NCI-H1436 (cell line): Measurements from ENCODE around the gene CD37.

Experiments
- DNase-seq: peaks from one replicate; lab custom pipeline; 2025; lab: John Stamatoyannopoulos, UW

Gene CD37

DNA sequence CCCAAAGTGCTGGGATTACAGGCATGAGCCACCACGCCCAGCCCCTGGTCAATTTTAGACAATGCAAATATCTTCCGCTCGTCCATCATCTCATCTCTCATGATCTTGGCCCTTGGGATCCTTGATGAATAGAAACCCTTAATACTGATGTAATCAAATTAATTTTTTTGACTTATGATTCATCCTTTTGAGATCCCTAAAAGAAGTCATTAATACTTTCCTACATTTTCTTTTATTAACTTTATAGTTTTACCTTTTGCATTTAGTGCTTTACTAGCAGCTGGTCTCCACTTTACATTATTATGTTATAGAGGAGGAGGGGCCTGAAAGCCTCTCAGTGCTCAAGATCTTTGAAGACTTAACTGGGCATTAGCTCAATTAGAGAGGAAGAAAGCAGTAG is 45.2 kb downstream of the CD37 start:
- DNase-seq, result no peak

DNA sequence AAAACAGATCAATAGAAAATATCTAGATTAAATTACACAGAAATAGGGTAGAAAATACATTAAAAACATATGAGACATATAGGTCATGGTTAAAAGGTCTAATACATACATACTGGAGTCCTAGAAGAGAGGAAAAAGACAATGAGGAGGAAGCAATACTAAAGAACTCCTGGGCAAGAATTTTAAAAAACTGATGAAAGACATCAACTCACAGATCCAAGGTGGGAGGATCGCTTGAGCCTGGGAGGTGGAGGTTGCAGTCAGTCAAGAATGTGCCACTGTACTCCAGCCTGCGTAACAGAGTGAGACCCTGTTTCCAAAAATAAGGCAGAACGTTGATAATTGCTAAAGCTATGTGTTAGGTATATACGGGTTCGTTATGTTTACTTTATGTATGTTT is 47.4 kb downstream of the CD37 start:
- no peak for DNase-seq

DNA sequence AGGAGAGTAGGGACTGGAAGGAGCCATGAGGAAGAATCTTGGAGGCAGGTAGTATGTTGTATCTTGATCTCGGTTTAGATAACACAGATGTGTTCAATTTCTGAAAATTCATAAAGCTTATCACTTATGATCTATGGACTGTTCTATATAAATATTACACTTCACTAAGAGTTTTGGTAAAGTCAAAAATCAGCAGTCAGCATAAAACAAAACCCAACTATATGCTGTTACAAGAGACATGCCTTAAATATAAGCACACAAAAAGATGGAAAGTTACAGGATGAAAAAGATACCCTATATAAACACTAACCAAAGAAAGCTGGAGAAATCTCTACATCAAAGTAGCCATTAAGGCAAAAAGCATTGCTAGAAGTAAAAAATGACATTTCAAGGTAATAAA is 48.4 kb downstream of the CD37 start:
- no peak for DNase-seq

DNA sequence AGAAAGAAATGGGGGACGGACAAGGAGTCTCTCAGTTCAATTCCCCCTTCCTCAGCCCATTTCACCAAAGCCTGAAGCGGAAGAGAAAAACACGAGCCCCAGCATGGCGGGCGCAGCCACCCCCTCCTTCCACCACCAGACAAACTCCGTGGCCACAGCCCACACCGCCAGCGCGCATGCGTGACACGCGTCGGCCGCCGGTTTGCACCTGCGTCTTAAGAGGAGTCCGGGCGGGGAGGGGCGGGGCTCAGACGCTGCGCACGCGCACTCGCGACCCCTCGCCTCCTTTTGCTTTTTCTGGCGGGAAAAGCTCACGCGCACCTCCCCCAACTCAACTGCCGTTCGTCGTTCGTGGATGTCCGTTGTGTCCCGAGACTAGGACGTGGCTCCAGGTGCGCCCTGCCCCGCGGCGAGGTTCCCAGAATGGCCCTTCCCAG is 52.7 kb downstream of the CD37 start, which contains the start of gene KASH5:
Gene KASH5, plus strand, starts transcription at position 314 of the 437 bp plus-strand sequence. CDS start 2,635 bp downstream, outside the sequence.
- no peak for DNase-seq

DNA sequence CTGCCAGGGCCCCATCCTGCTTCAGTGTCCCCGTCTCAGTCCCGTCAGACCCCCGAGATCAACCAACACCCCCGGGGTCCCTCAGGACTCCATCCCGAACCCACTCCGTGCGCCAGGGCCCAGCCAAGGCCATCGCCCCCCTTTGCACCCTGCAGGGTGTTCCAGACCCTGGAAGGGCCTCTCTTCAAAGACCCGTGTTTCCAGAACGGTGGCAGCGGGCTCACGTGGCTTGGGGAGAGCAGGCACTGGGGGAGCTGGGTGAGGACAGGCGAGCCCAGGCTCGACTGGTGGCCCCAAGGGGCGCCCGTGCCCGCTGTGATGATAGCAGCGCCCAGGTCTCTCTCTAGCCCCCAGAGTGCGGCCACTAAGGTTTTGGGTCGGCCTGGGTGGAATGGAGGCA is 54.2 kb downstream of the CD37 start:
- no peak for DNase-seq
